Measurements from ENCODE around the gene CNTFR. TPM values are rescaled to one million over a fixed set of nuclear protein-coding genes. Genes with fewer than 3 reads are reported as not detected.

CNTFR gene
- total RNA-seq, 1 donor from 2014 or later: 0.05 TPM

DNA sequence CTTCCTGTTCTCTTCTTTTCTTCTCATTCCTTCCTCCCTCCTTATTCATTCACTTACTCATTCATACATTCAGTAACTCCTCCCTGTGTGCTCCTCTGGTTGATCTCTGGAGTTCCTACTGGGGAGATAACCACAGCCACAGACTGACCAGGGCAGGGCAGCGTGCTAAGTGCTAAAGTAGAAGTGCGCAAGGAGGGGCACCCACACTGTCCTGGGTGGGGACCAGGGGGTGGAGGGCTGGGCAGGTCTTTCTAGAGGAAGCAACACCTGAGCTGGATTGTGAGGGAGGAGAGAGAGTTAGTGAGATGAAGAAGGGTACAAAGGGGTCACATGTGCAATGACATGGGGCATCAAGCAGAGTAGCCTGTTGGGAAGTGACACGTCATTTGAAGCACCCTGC is 80.6 kb downstream of the CNTFR start:
- DNase-seq (ENCODE audit: low read depth): no peak

DNA sequence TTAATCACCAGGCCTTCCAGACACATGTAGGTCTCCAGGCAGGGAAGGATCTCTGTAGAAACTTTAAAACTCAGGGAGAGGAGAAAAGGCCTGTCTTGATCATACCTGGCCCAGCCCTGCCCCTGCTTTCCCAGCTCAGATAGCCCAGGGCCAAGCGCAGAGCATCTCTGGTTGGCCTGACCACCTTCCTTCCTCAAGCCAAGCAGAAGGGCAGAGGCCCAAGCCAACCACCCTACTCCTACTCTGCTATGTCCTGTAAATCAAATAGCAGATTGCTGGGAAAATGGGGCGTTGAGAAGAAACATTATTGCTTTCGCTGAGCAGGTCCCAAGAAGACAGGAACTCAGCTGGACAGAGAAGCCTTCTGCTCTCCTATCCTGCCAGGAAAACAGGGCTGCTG is 81.1 kb downstream of the CNTFR start:
- no peak for DNase-seq (ENCODE audit: low read depth)

DNA sequence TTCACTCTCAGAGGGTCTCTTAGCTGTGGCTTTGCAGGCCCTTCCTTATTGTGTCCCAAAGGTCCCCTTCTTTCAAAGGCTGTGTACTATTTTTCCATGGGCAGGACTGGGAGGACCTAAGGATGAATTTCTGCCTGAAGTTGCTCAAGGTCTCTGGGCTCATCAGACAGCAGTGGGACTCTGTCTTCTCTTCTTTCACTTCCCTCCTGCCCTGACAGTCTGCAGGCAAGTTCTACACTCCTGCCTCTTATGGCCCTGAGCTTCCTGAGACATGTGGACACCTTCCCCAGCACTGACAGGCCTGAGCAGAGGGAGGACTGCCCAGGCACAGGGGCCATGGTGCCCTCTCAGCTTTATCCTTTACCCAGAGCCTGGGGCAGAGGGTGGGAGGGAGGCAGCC is 81.6 kb downstream of the CNTFR start:
- DNase-seq (ENCODE audit: low read depth): no peak

DNA sequence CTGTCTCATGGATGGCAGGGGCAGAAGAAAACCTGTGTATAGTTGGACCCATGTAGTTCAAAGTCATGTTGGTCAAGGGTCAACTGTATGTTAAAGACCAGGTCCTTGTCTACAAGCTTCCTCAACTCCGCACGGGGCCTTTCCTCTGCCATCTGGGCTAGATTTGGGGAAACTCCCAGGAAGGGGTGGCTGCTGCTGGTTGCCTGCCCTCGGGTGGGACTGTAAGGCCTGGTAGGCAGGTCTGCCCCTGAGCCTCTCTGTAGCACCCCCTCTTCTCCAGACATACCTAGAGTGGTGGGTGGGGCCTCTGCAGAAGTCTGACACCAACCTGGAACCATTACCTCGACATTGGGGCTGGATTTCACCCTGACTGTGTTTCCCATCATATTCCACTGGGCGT is 82.0 kb downstream of the CNTFR start:
- no peak for DNase-seq (ENCODE audit: low read depth)

DNA sequence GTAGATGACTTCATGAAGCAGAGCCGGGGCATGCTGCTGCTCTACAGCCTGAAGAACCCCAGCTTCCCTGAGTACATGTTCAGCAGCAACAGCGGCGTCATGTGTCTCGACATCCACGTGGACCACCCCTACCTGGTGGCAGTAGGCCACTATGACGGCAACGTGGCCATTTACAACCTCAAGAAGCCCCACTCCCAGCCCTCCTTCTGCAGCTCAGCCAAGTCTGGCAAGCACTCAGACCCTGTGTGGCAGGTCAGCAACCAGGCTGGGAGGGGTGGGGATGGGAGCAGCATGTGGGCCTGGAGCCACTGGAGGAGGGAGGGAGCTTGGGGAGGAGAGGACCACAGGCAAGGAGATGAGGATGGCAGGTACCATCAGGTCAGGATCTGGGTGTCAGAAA is 82.9 kb downstream of the CNTFR start:
- no peak for DNase-seq (ENCODE audit: low read depth)

DNA sequence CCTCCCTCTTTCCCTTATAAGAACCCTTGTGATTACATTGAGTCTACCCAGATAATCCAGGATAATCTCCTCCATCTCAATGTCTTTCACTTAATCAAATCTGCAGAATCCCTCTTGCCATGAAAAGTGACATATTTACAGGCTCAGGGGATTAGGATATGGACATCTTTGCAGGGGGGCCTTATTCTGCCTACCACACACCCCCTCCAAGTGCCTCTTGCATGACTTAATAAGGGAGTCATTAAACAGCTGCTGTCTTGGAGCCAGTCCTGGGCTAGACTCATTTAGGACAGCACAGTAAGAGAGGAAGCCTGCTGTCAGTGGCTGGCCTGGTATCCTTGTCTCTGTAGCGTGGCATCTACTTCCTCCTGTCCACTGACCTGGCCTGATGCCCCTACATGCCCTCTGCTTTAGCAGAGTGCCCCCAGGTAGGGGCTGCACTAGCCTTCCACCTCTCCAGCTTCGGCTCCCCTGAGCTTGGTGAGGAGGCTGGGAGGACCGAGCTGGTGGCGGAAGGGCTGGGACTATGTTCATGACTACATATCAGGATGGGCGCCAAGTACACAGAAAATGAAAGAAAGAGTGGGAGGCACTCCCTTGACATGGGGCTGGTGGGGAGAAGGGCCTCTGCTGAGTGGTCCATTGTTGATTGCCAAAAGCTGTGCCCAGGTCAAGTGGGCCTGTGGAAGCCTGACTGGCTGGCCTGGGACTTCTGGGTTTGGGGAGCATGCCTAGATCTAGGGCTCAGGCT is 84.0 kb downstream of the CNTFR start:
- DNase-seq (ENCODE audit: low read depth): peak; percentile 51

DNA sequence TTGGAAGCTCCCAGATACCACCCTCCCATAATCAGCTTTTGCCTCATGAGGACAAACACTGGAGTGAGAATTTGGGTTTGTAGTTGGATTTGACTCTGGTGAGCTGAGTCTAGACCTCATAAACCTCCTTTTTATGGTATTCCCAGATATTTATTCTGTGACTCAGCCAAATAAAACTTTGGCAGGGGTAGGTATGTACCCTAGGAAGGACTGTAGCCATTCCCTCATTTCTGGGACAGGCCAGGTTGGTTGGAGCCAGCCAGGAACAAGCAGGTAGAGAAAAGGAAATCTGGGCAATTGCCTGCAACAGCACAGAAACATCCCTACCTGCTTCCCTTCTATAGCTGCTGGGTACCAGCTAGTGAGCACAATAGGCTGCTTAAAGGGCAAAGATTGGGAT is 86.1 kb downstream of the CNTFR start:
- DNase-seq (ENCODE audit: low read depth): no peak

DNA sequence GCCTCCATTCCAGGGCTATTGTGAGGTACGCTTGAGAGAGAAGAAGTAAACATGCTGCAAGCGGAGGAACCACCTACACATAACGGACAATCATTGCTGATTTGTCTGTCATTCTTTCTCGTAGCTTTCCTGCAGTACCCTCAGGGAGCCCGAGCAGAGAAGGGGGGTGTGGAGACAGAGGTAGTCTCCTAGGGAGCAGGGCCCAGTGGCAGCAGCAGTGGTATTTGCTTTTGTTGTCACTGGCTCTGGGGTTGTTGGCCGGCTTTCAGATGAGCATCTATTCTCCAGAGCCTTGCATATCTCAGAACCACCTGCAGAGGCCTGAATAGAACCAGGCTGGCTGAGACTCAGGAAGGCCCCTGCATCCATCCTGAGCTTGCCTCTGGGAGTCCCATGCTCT is 86.6 kb downstream of the CNTFR start:
- no peak for DNase-seq (ENCODE audit: low read depth)

DNA sequence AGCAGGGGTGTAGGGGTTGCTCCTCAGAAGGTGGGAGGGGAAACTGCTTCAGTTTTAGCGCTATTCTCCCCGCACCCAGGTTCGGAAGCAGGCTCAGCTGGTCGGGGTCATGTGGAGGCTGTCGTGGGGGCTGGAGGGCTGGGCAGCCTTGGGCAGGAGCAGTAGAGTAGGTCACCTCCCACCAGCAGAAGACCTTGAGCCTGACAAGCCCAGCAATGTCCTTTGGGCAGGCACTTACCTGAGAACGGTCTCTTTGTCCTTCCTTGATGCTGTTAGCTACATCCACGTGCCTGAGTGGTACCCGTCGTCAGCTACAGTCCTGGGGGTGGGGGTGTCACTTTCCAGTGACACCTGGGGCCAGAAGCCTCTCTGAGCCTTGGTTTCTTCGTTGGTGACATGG is 87.1 kb downstream of the CNTFR start:
- no peak for DNase-seq (ENCODE audit: low read depth)

DNA sequence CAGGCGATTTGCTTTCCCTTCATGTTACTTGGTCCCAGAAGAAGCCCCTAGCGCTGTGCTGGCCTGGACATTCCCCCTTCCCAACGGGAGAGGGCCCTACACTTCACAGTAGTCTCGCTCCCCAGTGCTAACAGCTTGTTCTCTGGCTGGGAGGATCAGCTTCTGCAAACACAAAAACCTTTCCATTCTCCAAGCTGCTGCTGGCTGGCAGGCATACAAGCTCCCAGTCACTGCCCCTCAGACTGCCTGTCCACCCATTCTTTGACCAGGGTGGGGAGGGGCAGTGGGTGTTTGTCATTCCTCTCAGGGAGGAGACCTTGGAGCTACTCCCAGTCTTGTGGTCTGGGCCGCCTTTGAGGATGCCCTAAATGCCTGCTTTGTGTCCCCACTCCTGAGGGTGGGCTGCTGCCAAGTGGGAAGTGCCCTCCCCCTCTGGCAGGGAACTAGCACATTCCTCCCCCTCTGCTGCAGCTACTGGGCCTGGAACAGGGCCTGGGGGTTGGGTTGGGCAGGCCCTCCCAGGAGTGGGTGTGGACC is 87.6 kb downstream of the CNTFR start:
- DNase-seq (ENCODE audit: low read depth): peak; percentile 87

Other genes with a start within 250 kb of the CNTFR start
- gene MYORG, start 212.8 kb downstream of the CNTFR start, total RNA-seq: 2.6 and 7.6 TPM in 2 replicates
- gene FAM219A, start 131.2 kb downstream of the CNTFR start, total RNA-seq: 18.9 and 19.2 TPM in 2 replicates
- 0.13 TPM in 1 of 2 replicates, not detected in the other for gene DNAI1, start 130.9 kb downstream of the CNTFR start, total RNA-seq
- 0.21 and 0.35 TPM in 2 replicates for gene ENHO, start 66.7 kb downstream of the CNTFR start, total RNA-seq
- 26.1 and 39.4 TPM in 2 replicates for gene RPP25L, start 22.4 kb upstream of the CNTFR start, total RNA-seq
- gene DCTN3, start 30.8 kb upstream of the CNTFR start, total RNA-seq: 57.2 and 98.8 TPM in 2 replicates
- 0.16 TPM in 1 of 2 replicates, not detected in the other for gene ARID3C, start 39.3 kb upstream of the CNTFR start, total RNA-seq
- gene SIGMAR1, start 48.1 kb upstream of the CNTFR start, total RNA-seq: 103 and 122 TPM in 2 replicates
- 22.9 and 24.0 TPM in 2 replicates for gene GALT, start 57.0 kb upstream of the CNTFR start, total RNA-seq
- 11.8 and 16.0 TPM in 2 replicates for gene IL11RA, start 62.5 kb upstream of the CNTFR start, total RNA-seq
- gene CCL27, start 72.9 kb upstream of the CNTFR start, total RNA-seq: not detected in 2 replicates
- gene CCL19, start 101.6 kb upstream of the CNTFR start, total RNA-seq: not detected in 2 replicates
- gene CCL21, start 120.4 kb upstream of the CNTFR start, total RNA-seq: not detected in 2 replicates